Activated CD4-positive, CD25-positive, alpha-beta regulatory T cell treated with anti-CD3 and anti-CD28 coated beads, Interleukin-2, amount 50 U/mL, for 72 hours (primary cell): Measurements from ENCODE around the gene UBL3.

Source experiments
- DNase-seq: peaks from one replicate; pipeline ENCODE4 v3.0.0; 2021

Gene UBL3

GRCh38 chr13:29855784-29856183 is 5.4 kb upstream of the UBL3 start:
- no peak for DNase-seq

GRCh38 chr13:29855009-29855408 is 4.6 kb upstream of the UBL3 start:
- no peak for DNase-seq

GRCh38 chr13:29853131-29853530 is 2.7 kb upstream of the UBL3 start:
- DNase-seq, result no peak

- DNase-seq, result no peak
These were observed 2.1 kb upstream of the UBL3 start for GRCh38 chr13:29852472-29853054.

- DNase-seq, result peak; percentile 56
These were observed 645 bp downstream of the UBL3 start for GRCh38 chr13:29849731-29850212.

- DNase-seq, result no peak
These were observed 1.3 kb downstream of the UBL3 start for GRCh38 chr13:29849071-29849631.

- DNase-seq, result no peak
These were observed 2.9 kb downstream of the UBL3 start for GRCh38 chr13:29847501-29847983.

GRCh38 chr13:29846475-29847256 is 3.8 kb downstream of the UBL3 start:
- no peak for DNase-seq

- no peak for DNase-seq
These were observed 4.9 kb downstream of the UBL3 start for GRCh38 chr13:29845440-29846056.

- DNase-seq, result no peak
These were observed 6.0 kb downstream of the UBL3 start for GRCh38 chr13:29844441-29844840.

GRCh38 chr13:29840585-29840984 is 9.8 kb downstream of the UBL3 start:
- no peak for DNase-seq

- no peak for DNase-seq
These were observed 14.9 kb downstream of the UBL3 start for GRCh38 chr13:29835280-29836061.

- DNase-seq, result no peak
These were observed 17.6 kb downstream of the UBL3 start for GRCh38 chr13:29832761-29833298.

GRCh38 chr13:29830000-29830399 is 20.4 kb downstream of the UBL3 start:
- no peak for DNase-seq

- no peak for DNase-seq
These were observed 31.3 kb downstream of the UBL3 start for GRCh38 chr13:29819143-29819542.

GRCh38 chr13:29817604-29818378 is 32.6 kb downstream of the UBL3 start:
- no peak for DNase-seq

- no peak for DNase-seq
These were observed 33.7 kb downstream of the UBL3 start for GRCh38 chr13:29816715-29817114.

- no peak for DNase-seq
These were observed 35.1 kb downstream of the UBL3 start for GRCh38 chr13:29815336-29815735.

- no peak for DNase-seq
These were observed 39.5 kb downstream of the UBL3 start for GRCh38 chr13:29810898-29811297.

- DNase-seq, result no peak
These were observed 40.2 kb downstream of the UBL3 start for GRCh38 chr13:29810145-29810742.

- no peak for DNase-seq
These were observed 42.2 kb downstream of the UBL3 start for GRCh38 chr13:29808264-29808663.
